ENCODE data around the gene SUN5. TPM values are rescaled to one million over a fixed set of nuclear protein-coding genes. Genes with fewer than 3 reads are reported as not detected.

SUN5 gene
- total and polyA plus RNA-seq, 2 donors (not counting 3 experiments of a cell fraction or from before 2014, with no cell fraction given): not detected

DNA sequence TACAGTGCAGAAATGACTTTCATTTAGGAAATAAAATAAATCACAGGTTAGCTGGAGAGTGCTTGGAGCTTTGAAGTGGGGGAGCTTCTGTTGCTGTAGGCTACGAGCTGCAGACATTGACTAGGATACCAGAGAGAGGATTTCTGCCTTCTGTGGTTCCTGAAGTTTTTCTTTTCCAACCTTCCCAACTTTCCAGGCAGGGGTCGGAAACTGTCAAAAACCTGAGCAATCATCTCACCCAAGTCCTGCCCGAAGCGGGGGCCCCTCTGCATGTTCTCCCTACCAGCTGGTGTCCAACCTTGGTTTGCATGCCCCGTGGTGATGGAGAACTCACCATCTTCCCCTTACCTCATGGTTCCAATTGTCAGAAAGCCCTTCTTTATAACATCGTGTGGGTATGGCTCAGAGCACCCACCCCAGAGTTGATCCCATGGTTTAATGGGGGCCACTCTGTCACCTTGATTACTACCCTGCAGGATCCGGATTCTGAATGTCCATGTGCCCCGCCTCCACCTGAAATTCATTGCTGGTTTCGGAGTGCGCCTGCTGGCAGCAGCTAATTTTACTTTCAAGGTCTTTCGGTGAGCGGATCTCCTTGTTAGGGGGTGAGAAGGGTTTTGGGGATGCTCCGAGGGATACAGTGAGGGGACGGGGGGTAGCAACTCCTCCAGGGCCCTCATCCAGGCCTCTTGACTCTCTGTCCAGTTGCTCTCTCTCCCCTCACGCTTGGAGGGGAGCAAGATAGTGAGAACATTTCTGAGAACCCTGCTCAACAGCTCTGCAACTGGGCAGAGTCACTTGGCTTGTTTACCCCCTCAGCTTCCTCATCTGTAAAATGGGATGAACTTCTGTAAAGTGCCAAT, 8.3 kb upstream of the SUN5 start:
- no peak overlapping the region for H3K4me2 ChIP-seq (ENCODE audit: insufficient read depth, low read length)
- H3K4me3 ChIP-seq (replicated peaks in 1 of 3; ENCODE audit: insufficient read depth in 1 of 3, low read depth in 1 of 3, low read length in 3 of 3): no peak overlapping the region
- H3K4me1 ChIP-seq (ENCODE audit: control insufficient read depth, extremely low read depth, insufficient read depth, low read length): no peaks in the 10 kb centered on the region
- BruUV-seq (replicated peaks): no TSS peak
- H3K9me3 ChIP-seq (replicated peaks; ENCODE audit: control insufficient read depth, insufficient read depth, low read length): no peaks in the 10 kb centered on the region
- DNase-seq (ENCODE audit: low read depth, low spot score) (no peak), FAIRE-seq (no peak)
- no peaks in the 10 kb centered on the region for H3K36me3 ChIP-seq (ENCODE audit: control insufficient read depth in 2 of 2, extremely low read depth in 1 of 2, insufficient read depth in 2 of 2, low read length in 2 of 2)
- no peaks in the 10 kb centered on the region for H3K79me2 ChIP-seq (ENCODE audit: control insufficient read depth, insufficient read depth, low read length)
- H3K27ac ChIP-seq (ENCODE audit: insufficient read depth, low read depth, low read length): no peak overlapping the region
- ChIA-PET POLR2A (no interaction called here), CTCF (interaction anchor here (1.3 to 1.5 kb wide), 3 partner anchors 26 to 110 kb away, joined by 3 to 5 read pairs (median 4); no protein-coding TSS in a partner anchor)
- intact Hi-C loops (cut with micrococcal nuclease): no loop called here
- dilution Hi-C loops (cut with MboI; ENCODE audit: extremely low pct_ligation_motif_present, low sequenced_read_pairs): no loop called here
- no peaks in the 10 kb centered on the region for H3K27me3 ChIP-seq (ENCODE audit: control insufficient read depth in 2 of 2, insufficient read depth in 2 of 2, low read length in 2 of 2)
- TF ChIP-seq GATA2 (IDR thresholded peaks at IDR 0.05; ENCODE audit: insufficient read depth, insufficient read length, low read depth, low read length) (no peak), MYC (IDR thresholded peaks at IDR 0.05; ENCODE audit: low read depth, low read length) (no peak), JUN (IDR thresholded peaks at IDR 0.05; ENCODE audit: borderline replicate concordance, insufficient read depth, insufficient read length, low read depth) (no peak), FOS (IDR thresholded peaks at IDR 0.05; ENCODE audit: borderline replicate concordance, insufficient read depth, low read length) (no peak), POLR2AphosphoS5 (IDR thresholded peaks at IDR 0.05; ENCODE audit: insufficient read depth, low read depth, low read length) (no peak), POLR2A (IDR thresholded peaks at IDR 0.05; ENCODE audit: low read depth, low read length) (no peak)
- TF ChIP-seq, protein P1, sequence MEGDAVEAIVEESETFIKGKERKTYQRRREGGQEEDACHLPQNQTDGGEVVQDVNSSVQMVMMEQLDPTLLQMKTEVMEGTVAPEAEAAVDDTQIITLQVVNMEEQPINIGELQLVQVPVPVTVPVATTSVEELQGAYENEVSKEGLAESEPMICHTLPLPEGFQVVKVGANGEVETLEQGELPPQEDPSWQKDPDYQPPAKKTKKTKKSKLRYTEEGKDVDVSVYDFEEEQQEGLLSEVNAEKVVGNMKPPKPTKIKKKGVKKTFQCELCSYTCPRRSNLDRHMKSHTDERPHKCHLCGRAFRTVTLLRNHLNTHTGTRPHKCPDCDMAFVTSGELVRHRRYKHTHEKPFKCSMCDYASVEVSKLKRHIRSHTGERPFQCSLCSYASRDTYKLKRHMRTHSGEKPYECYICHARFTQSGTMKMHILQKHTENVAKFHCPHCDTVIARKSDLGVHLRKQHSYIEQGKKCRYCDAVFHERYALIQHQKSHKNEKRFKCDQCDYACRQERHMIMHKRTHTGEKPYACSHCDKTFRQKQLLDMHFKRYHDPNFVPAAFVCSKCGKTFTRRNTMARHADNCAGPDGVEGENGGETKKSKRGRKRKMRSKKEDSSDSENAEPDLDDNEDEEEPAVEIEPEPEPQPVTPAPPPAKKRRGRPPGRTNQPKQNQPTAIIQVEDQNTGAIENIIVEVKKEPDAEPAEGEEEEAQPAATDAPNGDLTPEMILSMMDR (IDR thresholded peaks at IDR 0.05; ENCODE audit: extremely low read depth in 1 of 2, insufficient read depth in 1 of 2, low read depth in 1 of 2, low read length in 2 of 2): no peak
- TF ChIP-seq, protein P2, sequence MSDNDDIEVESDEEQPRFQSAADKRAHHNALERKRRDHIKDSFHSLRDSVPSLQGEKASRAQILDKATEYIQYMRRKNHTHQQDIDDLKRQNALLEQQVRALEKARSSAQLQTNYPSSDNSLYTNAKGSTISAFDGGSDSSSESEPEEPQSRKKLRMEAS (IDR thresholded peaks at IDR 0.05; ENCODE audit: insufficient read depth, insufficient read length): no peak
- no peaks in the 10 kb centered on the region for H4K20me1 ChIP-seq (replicated peaks; ENCODE audit: control insufficient read depth, extremely low read depth, insufficient read depth, low read length)
- no peak overlapping the region for H2AFZ ChIP-seq (ENCODE audit: low read depth, low read length)
- H3K9me1 ChIP-seq (replicated peaks; ENCODE audit: control insufficient read depth, extremely low read depth, insufficient read depth, low read length): no peaks in the 10 kb centered on the region
- no peak overlapping the region for H3K9ac ChIP-seq (replicated peaks; ENCODE audit: extremely low read depth, insufficient read depth, low read length)
